ENCODE results near the gene LTF. TPM values are rescaled to one million over a fixed set of nuclear protein-coding genes. Genes with fewer than 3 reads are reported as not detected.
"Not testable (repeated sequence)": the region's sequence is repeated elsewhere in the genome, so short reads cannot be mapped to it uniquely, and the experiment has no call there.

The LTF gene
- total RNA-seq, 1 donor from 2014 or later = not detected

- H3K4me1 Mint-ChIP-seq (ENCODE audit: low read depth) = no peaks in the 10 kb centered on the region
- no peaks in the 10 kb centered on the region for H3K9me3 Mint-ChIP-seq (ENCODE audit: low read depth)
- peaks cover 22% of the 10 kb centered on the region for H3K27me3 Mint-ChIP-seq (ENCODE audit: low read depth)
- H3K36me3 Mint-ChIP-seq (ENCODE audit: low read depth) = no peaks in the 10 kb centered on the region
- H3K27ac Mint-ChIP-seq (ENCODE audit: unreplicated experiment) = no peak overlapping the region
- peak; percentile 79 for TF ChIP-seq CTCF (IDR thresholded peaks at IDR 0.05)
- no peak for DNase-seq (ENCODE audit: low spot score)
- no peak overlapping the region for H3K4me3 Mint-ChIP-seq (ENCODE audit: unreplicated experiment)
Measured at GRCh38 chr3:46442576-46443530, 21.9 kb downstream of the LTF start.

GRCh38 chr3:46440531-46441294 lies 24.0 kb downstream of the LTF start:
- no peak for DNase-seq (ENCODE audit: low spot score)
- no peaks in the 10 kb centered on the region for H3K9me3 Mint-ChIP-seq (ENCODE audit: low read depth)
- H3K4me1 Mint-ChIP-seq (ENCODE audit: low read depth) = no peaks in the 10 kb centered on the region
- no peak overlapping the region for H3K4me3 Mint-ChIP-seq (ENCODE audit: unreplicated experiment)
- H3K27ac Mint-ChIP-seq (ENCODE audit: unreplicated experiment) = no peak overlapping the region
- peaks cover 7% of the 10 kb centered on the region for H3K27me3 Mint-ChIP-seq (ENCODE audit: low read depth)
- no peaks in the 10 kb centered on the region for H3K36me3 Mint-ChIP-seq (ENCODE audit: low read depth)
- no peak for TF ChIP-seq CTCF (IDR thresholded peaks at IDR 0.05)

DNA sequence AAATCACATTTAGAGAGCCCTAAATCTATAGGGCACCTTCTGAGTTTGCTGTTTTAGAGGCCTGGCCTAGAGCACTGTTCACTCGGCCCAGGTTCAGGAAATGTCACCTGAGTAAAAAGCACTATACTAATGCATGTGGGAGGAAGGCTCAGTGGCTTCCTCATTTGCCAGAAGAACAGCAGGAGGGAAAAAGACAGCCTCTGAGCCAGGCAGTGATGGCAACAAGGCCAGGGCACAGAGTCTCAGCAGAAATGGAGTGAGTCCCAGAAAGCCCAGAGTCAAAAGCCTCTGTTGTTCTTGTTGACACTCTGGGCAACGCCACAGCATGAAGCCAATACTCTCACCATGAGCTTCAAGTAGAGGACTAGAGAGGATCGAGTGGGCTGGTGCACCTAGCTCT lies 25.9 kb downstream of the LTF start:
- H3K9me3 Mint-ChIP-seq (ENCODE audit: low read depth) = no peaks in the 10 kb centered on the region
- no peak for DNase-seq (ENCODE audit: low spot score)
- H3K27ac Mint-ChIP-seq (ENCODE audit: unreplicated experiment) = no peak overlapping the region
- H3K27me3 Mint-ChIP-seq (ENCODE audit: low read depth) = peaks cover 12% of the 10 kb centered on the region
- no peaks in the 10 kb centered on the region for H3K36me3 Mint-ChIP-seq (ENCODE audit: low read depth)
- H3K4me3 Mint-ChIP-seq (ENCODE audit: unreplicated experiment) = no peak overlapping the region
- TF ChIP-seq CTCF (IDR thresholded peaks at IDR 0.05) = no peak
- no peaks in the 10 kb centered on the region for H3K4me1 Mint-ChIP-seq (ENCODE audit: low read depth)

- DNase-seq (ENCODE audit: low spot score) = no peak
- Mint-ChIP-seq H3K27ac (ENCODE audit: unreplicated experiment) (no peak overlapping the region), H3K36me3 (ENCODE audit: low read depth) (peaks cover 4% of the 10 kb centered on the region), H3K27me3 (ENCODE audit: low read depth) (peaks cover 10% of the 10 kb centered on the region), H3K4me1 (ENCODE audit: low read depth) (no peaks in the 10 kb centered on the region), H3K4me3 (ENCODE audit: unreplicated experiment) (no peak overlapping the region), H3K9me3 (ENCODE audit: low read depth) (peaks cover 14% of the 10 kb centered on the region)
- TF ChIP-seq CTCF (IDR thresholded peaks at IDR 0.05) = no peak
Measured at GRCh38 chr3:46435081-46435726, 29.5 kb downstream of the LTF start.

DNA sequence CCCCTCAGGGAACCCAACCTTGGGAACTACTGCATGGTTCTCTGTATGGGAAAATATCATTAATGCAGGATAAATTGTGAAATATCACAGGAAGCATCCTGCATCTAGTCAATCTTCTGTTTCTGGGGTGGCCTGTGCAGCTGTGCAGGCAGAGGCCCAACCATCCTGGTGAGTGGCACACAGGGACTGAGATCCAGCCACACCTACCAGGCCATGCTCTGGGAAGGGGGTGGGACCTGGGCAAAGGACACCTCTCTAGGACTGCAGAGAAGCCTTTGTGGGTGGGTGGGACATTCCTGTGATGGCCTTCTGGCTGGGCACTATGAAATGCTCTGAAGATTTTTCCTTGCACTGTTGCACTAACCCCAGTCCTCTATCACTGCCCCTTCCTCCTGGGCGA lies 30.9 kb downstream of the LTF start:
- DNase-seq (ENCODE audit: low spot score) = no peak
- no peak for TF ChIP-seq CTCF (IDR thresholded peaks at IDR 0.05)
- H3K4me3 Mint-ChIP-seq (ENCODE audit: unreplicated experiment) = no peak overlapping the region
- H3K36me3 Mint-ChIP-seq (ENCODE audit: low read depth) = peaks cover 4% of the 10 kb centered on the region
- H3K27ac Mint-ChIP-seq (ENCODE audit: unreplicated experiment) = no peak overlapping the region
- H3K4me1 Mint-ChIP-seq (ENCODE audit: low read depth) = no peaks in the 10 kb centered on the region
- peaks cover 14% of the 10 kb centered on the region for H3K9me3 Mint-ChIP-seq (ENCODE audit: low read depth)
- H3K27me3 Mint-ChIP-seq (ENCODE audit: low read depth) = peaks cover 8% of the 10 kb centered on the region

- not testable (repeated sequence) for H3K27ac Mint-ChIP-seq (ENCODE audit: unreplicated experiment); H3K4me3 Mint-ChIP-seq (ENCODE audit: unreplicated experiment); H3K27me3 Mint-ChIP-seq (ENCODE audit: low read depth); DNase-seq (ENCODE audit: low spot score); H3K36me3 Mint-ChIP-seq (ENCODE audit: low read depth); H3K4me1 Mint-ChIP-seq (ENCODE audit: low read depth)
- peaks cover 14% of the 10 kb centered on the region for H3K9me3 Mint-ChIP-seq (ENCODE audit: low read depth)
Measured at GRCh38 chr3:46433118-46433517, 31.6 kb downstream of the LTF start.

DNA sequence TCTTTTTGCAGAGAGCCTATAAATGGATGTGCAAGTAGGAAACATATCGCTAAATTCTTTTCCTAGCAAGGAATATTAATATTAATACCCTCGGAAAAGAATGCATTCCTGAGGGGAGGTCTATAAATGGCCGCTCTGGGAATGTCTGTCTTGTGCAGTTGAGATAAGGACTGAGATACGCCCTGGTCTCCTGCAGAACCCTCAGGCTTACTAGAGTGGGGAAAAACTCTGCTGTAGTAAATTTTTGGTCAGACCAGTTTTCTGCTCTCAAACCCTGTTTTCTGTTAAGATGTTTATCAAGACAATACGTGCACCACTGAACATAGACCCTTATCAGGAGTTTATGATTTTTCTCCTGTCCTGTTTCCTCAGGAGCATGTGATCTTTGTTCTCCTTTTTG lies 32.8 kb downstream of the LTF start:
- H3K27ac Mint-ChIP-seq (ENCODE audit: unreplicated experiment); H3K4me1 Mint-ChIP-seq (ENCODE audit: low read depth); DNase-seq (ENCODE audit: low spot score); H3K27me3 Mint-ChIP-seq (ENCODE audit: low read depth); H3K4me3 Mint-ChIP-seq (ENCODE audit: unreplicated experiment); H3K36me3 Mint-ChIP-seq (ENCODE audit: low read depth): not testable (repeated sequence)
- peaks cover 14% of the 10 kb centered on the region for H3K9me3 Mint-ChIP-seq (ENCODE audit: low read depth)
